HUES64 (cell line): ENCODE measurements around the gene ZNF618.
"Not testable (repeated sequence)": the region's sequence is repeated elsewhere in the genome, so short reads cannot be mapped to it uniquely, and the experiment has no call there.

Source experiments
- H3K27ac ChIP-seq: 2 replicates; pipeline ENCODE4 v1.7.0; 2013; ENCODE audit warnings: low read depth, low read length, inconsistent platforms
- H3K27me3 ChIP-seq: 2 replicates; pipeline ENCODE4 v1.6.1; 2013; ENCODE audit warnings: mild to moderate bottlenecking, low read length; ENCODE audit not compliant: insufficient read depth
- H3K36me3 ChIP-seq: 2 replicates; pipeline ENCODE4 v1.6.1; 2013; ENCODE audit warnings: mild to moderate bottlenecking, low read length; ENCODE audit not compliant: insufficient read depth
- H3K4me1 ChIP-seq: 2 replicates; pipeline ENCODE4 v1.6.1; 2013; ENCODE audit warnings: mild to moderate bottlenecking, low read length, moderate library complexity; ENCODE audit not compliant: insufficient read depth
- H3K4me3 ChIP-seq: 2 replicates; pipeline ENCODE4 v1.5.1; 2013; ENCODE audit warnings: mild to moderate bottlenecking, low read length, moderate library complexity
- H3K9ac ChIP-seq: 2 replicates; pipeline ENCODE4 v1.6.1; 2013; ENCODE audit warnings: mild to moderate bottlenecking, low read depth, low read length
- H3K9me3 ChIP-seq: 2 replicates; pipeline ENCODE4 v1.6.1; 2013; ENCODE audit warnings: low read depth, low read length; ENCODE audit not compliant: insufficient read depth
- WGBS: fragments of 150-250, 120-280 bp; methylation state at CpG from one replicate; pipeline ENCODE4 v1.1.7; 2013; ENCODE audit warnings: missing lambda C conversion rate; 5-methylcytosine and 5-hydroxymethylcytosine counted together

Gene ZNF618

DNA sequence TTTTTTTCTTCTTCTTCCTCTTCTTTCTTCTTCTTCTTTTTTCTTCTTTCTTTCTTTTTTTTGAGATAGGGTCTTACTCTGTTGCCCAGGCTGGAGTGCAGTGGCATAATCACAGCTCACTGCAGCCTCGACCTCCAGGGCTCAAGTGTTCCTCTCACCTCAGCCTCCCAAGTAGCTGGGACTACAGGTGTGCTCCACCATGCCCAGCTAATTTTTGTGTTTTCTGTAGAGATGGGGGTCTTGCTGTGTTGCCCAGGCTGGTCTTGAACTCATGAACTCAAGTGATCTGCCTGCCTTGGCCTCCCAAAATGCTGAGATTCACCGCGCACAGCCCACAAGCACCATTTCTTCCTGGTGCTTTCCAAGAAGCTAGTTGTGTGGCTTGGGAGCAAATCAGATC is 121.0 kb downstream of the ZNF618 start:
- H3K9me3 ChIP-seq, H3K4me3 ChIP-seq, H3K9ac ChIP-seq, H3K4me1 ChIP-seq, H3K27ac ChIP-seq, H3K27me3 ChIP-seq: not testable (repeated sequence)
- peaks cover 12% of the 10 kb centered on the region; the same call in 1 of the 2 replicates for H3K36me3 ChIP-seq
- WGBS = 97% methylated on average over 3 of the region's 3 CpGs

DNA sequence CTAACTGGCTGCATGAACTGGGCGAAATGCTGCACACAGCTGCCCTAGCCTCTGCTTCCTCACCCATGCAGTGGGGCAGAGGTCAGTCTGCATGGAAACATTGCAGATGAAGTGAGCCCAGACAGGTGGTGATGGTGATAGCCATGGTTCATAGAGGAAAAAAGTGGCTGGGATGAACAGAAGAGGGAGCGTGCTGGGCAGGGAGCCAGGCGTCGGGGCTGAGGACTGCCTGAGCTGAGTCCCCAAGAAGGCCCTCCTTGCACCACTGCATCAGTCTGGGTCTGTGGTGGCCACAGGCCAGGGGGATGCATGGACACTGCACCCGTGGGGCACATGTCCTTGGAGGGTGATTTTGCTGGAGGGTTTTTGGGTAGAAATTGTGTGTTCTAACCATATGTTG is 121.5 kb downstream of the ZNF618 start:
- WGBS = 94% methylated on average over 5 of the region's 5 CpGs

DNA sequence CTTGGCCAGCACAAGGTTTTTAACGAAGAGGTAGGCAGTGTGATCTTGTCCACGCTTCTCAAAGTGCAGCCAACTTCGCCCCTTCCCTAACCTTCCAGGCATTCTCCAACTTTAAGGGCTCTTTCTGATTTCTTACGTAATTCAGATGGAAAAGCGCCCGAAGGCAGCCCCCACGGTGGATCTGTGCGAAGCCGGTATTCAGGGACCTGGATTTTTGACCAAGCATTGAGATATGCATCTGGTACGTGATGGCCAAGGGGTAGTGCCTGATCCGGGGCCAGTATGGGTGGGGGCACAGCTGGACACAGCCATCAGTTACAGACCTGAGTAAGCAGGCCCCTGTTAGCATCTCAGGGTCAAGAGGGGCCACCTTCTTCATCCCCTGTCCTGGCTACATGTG is 122.0 kb downstream of the ZNF618 start:
- no peaks in the 10 kb centered on the region for H3K4me1 ChIP-seq
- 95% methylated on average over 11 of the region's 11 CpGs for WGBS
- H3K27ac ChIP-seq = no peak overlapping the region
- H3K4me3 ChIP-seq = no peak overlapping the region
- H3K9ac ChIP-seq = no peak overlapping the region
- peaks cover 18% of the 10 kb centered on the region for H3K36me3 ChIP-seq
- H3K27me3 ChIP-seq = no peaks in the 10 kb centered on the region
- H3K9me3 ChIP-seq = no peaks in the 10 kb centered on the region

More for the DNA sequence above, 121.5 kb downstream of the ZNF618 start:
- Histone ChIP-seq H3K9ac (no peak overlapping the region), H3K27me3 (no peaks in the 10 kb centered on the region), H3K4me1 (no peaks in the 10 kb centered on the region), H3K9me3 (no peaks in the 10 kb centered on the region), H3K36me3 (peaks cover 13% of the 10 kb centered on the region; the same call in 1 of the 2 replicates), H3K4me3 (no peak overlapping the region), H3K27ac (no peak overlapping the region)

DNA sequence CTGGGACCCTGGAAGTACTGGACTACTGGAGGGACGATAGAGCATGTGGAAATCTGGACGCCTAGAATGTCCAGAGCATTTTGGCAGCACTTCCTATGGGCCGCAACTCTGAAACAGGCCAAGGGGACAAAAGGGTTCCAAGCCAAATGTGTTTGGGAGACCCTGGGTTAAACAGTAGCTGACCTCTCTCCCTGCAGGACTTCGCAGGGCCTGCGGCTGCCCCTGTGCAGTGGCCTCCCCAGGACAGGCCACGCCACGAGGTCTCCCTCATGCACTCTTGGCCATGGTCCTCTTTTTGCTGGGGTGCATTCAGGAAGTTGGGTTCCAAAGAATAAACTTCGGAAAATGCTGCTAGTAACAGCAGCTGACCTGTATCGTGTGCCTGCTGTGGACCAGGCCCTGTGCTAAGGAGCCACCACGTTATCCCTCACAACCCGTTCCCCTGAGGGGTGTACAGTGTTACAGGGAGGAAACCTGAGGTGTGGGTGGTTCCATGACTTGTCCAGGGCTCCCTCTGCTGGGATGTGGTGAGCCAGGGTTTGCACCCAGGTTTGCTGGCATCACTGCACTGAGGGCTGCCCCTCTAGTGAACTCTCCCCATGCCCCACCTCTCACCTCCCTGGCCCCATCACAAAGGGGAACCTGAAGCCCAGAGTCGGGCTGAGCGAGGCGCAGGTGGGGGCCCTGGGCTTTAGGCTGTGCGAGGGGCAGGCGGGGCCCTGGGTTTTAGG is 122.6 kb downstream of the ZNF618 start:
- no peak overlapping the region for H3K9ac ChIP-seq
- 93% methylated on average over 16 of the region's 16 CpGs for WGBS

DNA sequence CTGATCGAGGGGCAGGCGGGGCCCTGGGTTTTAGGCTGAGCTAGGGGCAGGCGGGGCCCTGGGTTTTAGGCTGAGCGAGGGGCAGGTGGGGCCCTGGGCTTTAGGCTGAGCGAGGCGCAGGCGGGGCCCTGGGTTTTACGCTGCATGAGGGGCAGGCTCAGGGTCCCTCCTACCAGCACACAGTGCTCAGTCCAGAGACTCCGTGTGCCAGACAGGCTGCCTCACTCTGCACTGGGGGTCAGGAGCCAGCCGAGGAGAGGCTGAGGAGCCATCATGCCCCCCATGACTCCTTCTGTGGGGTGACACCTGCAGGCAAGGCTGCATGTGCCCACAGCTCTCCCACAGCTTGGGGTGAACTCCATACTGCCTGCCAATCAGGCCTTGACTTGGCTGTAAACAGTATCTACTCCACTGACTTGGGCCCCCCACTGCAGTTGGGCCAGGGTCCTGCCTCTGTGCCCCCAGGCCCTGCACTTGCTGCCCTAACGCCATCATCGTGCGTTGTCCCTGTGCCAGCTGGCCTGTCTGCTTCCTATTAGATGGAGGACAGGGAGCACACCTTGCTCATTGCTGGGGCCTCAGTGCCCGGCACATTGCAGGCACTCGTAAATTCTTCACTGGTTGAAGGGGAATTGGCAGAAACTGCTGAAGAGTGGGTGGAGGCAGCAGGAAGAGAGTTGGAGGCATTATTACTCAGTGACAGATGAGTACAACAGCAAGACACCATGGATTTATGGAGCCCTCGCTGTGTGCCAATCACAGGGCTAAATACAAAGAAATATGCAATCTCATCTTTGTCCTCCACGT is 123.3 kb downstream of the ZNF618 start:
- peaks cover 25% of the 10 kb centered on the region for H3K36me3 ChIP-seq
- no peak overlapping the region for H3K4me3 ChIP-seq
- no peaks in the 10 kb centered on the region for H3K4me1 ChIP-seq
- H3K9me3 ChIP-seq = no peaks in the 10 kb centered on the region
- H3K27ac ChIP-seq = no peak overlapping the region
- H3K27me3 ChIP-seq = no peaks in the 10 kb centered on the region
- 96% methylated on average over 17 of the region's 17 CpGs for WGBS
- no peak overlapping the region for H3K9ac ChIP-seq

More for the DNA sequence above, 122.6 kb downstream of the ZNF618 start:
- H3K27me3 ChIP-seq = no peaks in the 10 kb centered on the region
- no peaks in the 10 kb centered on the region for H3K4me1 ChIP-seq
- peaks cover 23% of the 10 kb centered on the region for H3K36me3 ChIP-seq
- H3K4me3 ChIP-seq = no peak overlapping the region
- H3K27ac ChIP-seq = no peak overlapping the region
- H3K9me3 ChIP-seq = no peaks in the 10 kb centered on the region

DNA sequence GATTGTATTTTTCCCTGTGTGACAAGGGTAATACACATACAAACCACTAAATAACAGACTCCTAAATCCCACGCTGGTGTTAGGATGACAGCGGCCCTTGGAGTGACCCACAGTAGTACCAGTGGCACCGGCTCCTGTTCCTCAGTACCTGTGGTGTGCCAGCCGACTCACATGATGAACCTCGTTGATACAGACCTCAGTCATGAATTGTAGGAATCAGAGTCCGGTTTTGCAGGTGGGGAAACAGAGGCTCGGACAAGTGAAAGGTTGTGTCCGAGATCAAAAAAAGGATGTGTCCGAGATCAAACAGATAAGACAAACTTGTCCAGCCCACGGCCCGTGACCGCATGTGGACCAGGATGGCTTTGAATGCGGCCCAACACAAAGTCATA is 124.0 kb downstream of the ZNF618 start:
- peaks cover 31% of the 10 kb centered on the region for H3K36me3 ChIP-seq
- no peaks in the 10 kb centered on the region for H3K9me3 ChIP-seq
- H3K4me3 ChIP-seq = no peak overlapping the region
- no peak overlapping the region for H3K9ac ChIP-seq
- H3K27ac ChIP-seq = no peak overlapping the region
- WGBS = 89% methylated on average over 12 of the region's 13 CpGs
- H3K27me3 ChIP-seq = no peaks in the 10 kb centered on the region
- H3K4me1 ChIP-seq = no peaks in the 10 kb centered on the region

DNA sequence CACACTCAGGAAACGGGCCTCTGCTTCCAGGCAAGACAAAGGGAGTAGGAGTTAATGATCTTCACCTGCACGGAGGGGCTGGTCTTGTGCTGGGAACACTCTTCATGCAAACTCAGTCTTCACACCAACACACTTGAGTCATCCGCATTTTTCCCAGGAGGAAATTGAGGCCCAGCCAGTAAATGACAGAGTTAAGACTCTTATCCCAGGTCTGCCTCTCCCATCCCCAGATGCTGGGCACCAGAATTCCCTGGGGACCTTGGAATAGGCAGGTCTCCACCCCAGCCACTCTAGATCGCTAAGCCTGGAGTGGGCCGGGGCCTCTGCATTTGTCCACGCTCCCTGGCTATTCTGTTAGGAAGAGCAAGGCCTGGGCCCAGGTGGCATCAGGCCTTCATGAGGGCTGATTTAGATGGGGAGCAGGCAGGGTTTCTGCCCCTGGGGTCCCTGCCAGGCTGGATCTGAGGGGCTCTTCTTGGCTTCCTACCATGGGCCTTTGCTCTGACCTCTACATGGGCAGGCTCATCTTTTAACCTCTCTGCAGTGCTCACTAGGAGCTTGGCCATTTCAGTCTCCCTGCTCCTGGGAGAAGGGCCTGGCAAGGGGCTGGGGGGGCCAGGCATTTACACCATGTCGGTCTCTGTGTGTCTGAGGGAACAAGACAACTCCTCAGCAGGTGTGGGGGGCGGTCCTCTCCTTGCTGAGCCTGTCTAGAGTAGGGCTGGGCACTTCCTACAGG is 124.7 kb downstream of the ZNF618 start:
- Histone ChIP-seq H3K27me3 (no peaks in the 10 kb centered on the region), H3K4me1 (no peaks in the 10 kb centered on the region), H3K4me3 (no peak overlapping the region), H3K9ac (no peak overlapping the region), H3K36me3 (peaks cover 32% of the 10 kb centered on the region), H3K27ac (no peak overlapping the region), H3K9me3 (no peaks in the 10 kb centered on the region)
- 93% methylated on average over 8 of the region's 8 CpGs for WGBS

DNA sequence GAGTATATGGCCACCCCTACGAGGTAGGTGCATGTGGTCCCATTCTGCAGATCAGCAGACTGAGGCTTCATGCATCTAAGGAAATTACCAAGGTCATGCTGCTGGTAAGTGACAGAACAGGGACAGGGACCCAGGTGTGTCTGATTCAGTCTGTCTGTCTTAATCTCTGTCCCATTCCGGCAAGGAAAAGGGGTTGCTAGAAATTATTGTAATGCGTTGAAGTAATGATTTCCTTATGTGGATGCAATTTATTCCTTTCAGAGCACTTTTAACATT is 125.2 kb downstream of the ZNF618 start:
- Histone ChIP-seq H3K9ac (no peak overlapping the region), H3K27me3 (no peaks in the 10 kb centered on the region), H3K4me1 (no peaks in the 10 kb centered on the region), H3K27ac (no peak overlapping the region), H3K4me3 (no peak overlapping the region), H3K9me3 (no peaks in the 10 kb centered on the region), H3K36me3 (peaks cover 32% of the 10 kb centered on the region)
- 96% methylated on average over 2 of the region's 3 CpGs for WGBS

DNA sequence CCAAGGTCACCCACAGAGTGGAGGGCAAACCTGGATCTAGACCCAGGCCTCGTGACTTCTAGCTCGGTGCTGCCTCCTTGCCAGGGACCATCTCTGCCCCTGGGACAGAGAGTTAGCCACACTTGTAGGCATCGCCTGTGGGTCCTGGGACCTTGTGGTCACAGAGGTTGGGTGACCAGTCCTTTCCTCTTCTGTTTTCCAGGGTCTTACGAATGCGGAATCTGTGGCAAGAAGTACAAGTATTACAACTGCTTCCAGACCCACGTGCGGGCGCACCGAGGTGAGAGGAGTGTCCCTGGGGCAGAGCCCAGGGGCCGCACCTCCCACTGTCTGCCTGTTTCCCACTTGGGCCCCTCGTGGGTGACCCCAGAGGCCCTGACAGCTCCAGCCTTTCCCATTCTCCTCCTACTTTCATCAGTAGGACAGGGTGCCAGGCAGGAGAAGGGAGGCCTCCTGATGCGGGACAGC is 125.7 kb downstream of the ZNF618 start:
- Histone ChIP-seq H3K9ac (no peak overlapping the region), H3K4me1 (no peaks in the 10 kb centered on the region), H3K27me3 (no peaks in the 10 kb centered on the region), H3K27ac (no peak overlapping the region), H3K9me3 (no peaks in the 10 kb centered on the region), H3K36me3 (peaks cover 32% of the 10 kb centered on the region), H3K4me3 (no peak overlapping the region)
- 96% methylated on average over 12 of the region's 12 CpGs for WGBS

DNA sequence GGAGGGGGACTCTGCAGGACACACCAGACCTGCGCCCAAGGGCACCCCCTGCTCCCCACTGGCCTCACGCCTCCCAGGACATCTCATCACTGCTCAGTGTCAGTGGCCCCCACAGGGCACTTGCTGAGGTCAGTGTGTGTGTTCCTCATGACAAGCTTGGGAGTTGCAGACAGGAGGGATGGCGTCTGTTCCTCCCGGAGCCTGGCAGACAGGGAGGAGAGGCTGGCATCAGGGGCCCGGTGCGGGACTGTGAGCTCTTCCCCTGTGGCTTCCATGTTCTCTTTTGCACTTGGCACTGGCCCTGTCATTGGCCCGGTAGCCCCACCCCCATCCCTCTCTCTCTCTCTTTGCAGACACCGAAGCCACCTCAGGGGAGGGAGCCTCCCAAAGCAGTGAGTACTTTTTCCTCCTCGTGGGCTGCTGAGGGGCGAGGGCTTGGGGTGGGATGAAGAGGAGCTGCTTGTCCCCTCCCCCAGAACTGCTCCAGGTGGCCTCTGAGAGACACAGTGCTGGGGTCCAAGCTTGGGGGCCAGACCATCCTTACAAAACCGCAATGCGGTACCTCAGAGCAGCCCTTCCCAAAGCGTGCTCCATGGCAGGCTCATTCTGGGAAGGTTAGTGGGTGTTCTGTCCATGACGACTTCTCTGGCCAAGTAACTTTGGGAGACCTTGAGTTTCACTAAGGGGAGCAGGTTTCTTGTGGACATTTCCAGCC is 126.3 kb downstream of the ZNF618 start:
- 91% methylated on average over 14 of the region's 14 CpGs for WGBS

DNA sequence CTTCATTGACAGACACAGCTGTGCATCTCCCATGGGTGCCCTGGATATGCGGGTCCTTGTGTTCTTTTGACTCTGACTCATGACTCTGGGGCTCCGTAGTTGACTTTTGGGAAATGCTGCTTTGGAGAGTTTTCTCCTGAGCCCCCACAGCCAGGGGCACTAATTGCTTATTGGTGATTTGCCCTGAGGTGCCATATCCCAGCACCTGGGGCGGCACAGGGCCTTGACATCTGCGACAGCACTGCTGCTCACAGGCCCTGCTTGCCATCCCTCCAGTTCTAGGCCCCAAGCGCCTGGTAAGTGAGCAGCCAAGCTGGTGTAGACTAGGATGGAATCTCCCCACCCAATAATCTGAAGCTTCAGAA is 126.9 kb downstream of the ZNF618 start:
- Histone ChIP-seq H3K27ac (no peak overlapping the region), H3K36me3 (peaks cover 33% of the 10 kb centered on the region), H3K27me3 (no peaks in the 10 kb centered on the region), H3K9me3 (no peaks in the 10 kb centered on the region), H3K4me1 (no peaks in the 10 kb centered on the region), H3K9ac (no peak overlapping the region), H3K4me3 (no peak overlapping the region)
- WGBS = 95% methylated on average over 5 of the region's 5 CpGs

More for the DNA sequence above, 126.3 kb downstream of the ZNF618 start:
- Histone ChIP-seq H3K27ac (no peak overlapping the region), H3K9ac (no peak overlapping the region), H3K4me1 (no peaks in the 10 kb centered on the region), H3K27me3 (no peaks in the 10 kb centered on the region), H3K9me3 (no peaks in the 10 kb centered on the region), H3K4me3 (no peak overlapping the region), H3K36me3 (peaks cover 32% of the 10 kb centered on the region)
